Activated CD8-positive, alpha-beta memory T cell treated with anti-CD3 and anti-CD28 coated beads, Interleukin-2, amount 50 U/mL, for 4 hours (primary cell): ENCODE results near the gene GOLT1A.

Source experiments
- DNase-seq: peaks from one replicate; pipeline ENCODE4 v3.0.0-alpha.2; 2020

GOLT1A gene

DNA sequence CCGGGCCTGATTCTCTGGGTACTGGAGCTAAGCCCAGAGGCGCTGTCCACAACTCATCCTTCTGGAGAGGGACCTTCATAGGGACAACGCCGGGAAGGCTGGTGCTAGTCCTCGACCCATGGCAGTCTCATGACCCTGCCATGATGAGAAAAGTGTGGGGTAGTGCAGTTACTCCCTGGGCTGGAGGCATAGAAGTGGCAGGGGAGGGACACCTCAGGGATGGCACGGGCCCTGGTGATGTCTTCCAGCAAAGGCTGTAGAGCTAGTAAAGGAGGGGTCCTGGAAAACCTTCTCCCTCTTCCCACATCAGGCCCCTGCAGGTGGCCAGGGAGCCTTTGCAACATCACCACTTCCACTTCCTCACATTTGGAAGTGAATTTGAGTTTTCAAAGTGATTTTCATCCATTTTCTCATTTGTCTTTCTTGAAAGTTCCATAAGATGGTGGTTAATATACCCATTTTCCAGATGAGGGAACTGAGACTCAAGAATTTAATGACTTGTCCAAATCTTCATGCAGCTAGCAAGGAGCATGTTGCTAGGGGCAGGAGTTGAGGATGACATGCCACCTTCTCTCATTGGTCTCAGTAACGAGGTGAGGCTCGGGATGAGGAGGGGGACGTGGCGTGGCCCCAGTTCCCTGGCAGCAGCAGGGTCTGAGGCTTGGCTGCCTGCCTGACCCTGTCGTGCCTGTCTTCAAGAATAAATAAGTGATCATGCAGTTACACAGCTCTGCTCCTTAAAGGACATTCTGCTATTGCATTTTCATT, 3.3 kb upstream of the GOLT1A start:
- DNase-seq: no peak

DNA sequence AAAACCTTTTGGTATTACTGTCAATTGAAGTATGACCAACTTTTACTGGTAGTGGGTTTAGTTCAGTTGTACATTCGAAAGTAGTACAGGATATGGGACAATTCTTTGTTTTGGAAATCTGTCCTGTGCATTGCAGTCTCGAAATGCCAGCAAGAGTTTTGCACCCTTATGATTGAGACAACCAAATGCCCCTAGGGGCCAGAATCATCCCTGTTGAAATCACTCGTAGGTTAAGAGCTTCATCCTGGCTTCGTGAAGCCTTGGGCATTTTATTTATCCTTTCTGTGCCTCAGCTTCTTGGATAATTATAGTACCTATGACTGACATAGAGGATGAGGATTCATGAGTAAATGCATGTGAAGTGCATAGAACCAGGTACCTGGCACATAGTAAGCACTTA, 2.4 kb upstream of the GOLT1A start:
- DNase-seq: no peak

DNA sequence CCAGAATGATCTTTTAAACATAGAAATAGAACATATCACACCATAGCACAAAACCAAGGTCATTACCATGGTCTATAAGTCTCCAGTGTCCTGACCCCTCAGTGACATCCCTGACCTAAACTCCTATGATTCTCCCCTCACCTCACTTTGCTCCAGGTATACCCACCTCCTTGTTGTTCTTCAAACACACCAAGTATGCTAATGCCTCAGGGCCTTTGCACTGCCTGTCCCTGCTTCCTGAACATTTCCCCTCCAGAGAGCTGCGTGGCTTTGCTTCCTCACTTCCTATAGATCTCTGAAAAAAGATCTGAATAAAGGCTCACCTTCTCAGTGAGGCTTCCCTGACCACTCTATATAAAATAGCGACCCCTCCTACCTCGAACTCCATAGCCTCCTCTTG, 1.1 kb downstream of the GOLT1A start:
- DNase-seq: no peak

DNA sequence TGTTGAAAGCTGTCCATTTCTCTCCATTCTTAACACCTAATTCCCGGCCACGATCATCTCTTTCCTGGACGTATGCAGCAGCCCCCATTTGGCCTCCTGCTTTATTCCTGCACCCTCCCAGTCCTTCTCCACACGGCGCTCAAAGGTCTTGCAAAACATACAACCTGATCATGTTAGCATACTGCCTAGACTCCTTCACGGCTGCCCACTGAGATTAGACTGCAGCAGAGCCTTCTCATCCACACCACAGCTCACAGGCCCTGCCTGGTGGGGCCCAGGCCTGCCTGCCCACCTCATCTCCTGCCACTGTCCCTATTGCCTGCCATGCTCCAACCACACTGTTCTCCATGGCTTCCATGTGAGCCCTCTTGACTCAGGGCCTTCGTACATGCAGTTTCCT, 2.7 kb downstream of the GOLT1A start:
- no peak for DNase-seq

DNA sequence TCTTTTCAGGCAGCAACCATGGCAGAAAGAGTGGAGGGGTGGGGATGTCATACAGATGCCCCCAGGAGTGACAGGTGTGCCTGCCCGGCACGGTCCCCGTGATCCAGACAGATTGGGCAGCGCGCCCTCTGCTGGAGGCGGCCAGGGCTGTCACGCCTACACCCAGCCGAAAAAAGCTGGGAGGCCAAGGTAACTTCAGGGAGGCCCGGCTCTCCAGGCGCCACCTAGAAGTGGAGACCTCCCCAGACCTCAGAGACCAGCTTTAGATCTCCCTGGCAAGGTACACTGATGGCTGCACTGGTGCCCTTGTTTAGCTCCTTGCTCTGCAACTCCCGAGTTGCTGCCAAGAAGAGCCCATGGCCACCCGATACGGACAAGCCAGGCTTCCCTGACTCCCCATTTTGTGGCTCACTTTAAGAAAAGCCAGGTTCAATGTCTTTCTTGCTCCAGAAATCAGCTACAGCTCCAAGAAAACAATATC, 6.6 kb downstream of the GOLT1A start:
- peak; percentile 81 for DNase-seq

DNA sequence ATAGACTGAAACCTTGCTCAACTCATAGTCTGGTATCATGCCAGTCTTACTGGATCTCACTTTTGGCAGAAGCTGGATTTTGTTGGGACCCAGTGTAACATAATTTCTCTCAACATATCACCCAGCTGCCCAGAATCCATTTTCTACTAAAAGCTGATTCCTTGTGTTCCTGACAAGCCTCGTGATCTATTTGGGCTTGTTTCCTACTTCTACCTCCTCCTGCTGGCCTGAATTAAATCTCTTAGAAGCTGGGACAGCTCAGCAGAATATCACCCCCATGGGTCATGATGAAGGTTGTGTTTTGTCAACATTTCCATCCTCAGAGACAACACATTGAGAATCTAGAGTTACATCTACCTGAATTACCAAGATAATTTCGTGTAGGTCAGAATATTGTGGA, 7.7 kb downstream of the GOLT1A start:
- DNase-seq: no peak

DNA sequence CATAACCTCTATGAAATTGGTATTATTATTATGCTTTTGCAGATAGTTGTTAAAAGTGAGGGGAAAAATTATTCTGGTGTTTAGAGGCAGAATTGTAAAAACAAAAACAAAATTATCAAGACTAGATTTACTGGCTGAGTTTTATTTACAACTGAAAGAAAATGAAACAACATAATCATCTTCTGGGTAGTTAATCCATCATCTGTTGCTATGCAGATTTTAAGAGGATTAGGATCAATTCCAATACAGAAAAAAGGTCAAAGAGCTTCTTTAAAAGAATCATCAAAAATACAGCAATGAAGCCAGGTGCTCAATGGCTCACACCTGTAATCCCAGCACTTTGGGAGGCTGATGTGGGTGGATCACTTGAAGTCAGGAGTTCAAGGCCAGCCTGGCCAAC, 8.3 kb downstream of the GOLT1A start:
- DNase-seq: no peak

DNA sequence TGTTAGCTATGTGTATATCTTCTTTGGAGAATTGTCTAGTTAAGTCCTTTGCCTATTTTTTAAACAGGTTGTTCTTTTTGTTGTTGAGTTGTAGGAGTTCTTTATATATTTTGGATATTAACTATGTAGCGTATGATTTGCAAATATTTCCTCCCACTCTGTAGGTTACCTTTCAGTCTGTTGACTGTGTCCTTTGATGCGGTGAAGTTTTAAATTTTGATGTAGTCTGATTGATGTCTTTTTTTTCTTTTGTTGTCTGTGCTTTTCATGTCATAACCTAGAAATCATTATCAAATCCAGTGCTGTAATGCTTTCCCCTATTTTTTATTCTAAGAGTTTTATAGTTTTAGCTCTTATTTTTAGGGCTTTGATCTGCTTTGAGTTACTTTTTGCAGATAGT, 8.8 kb downstream of the GOLT1A start:
- no peak for DNase-seq

DNA sequence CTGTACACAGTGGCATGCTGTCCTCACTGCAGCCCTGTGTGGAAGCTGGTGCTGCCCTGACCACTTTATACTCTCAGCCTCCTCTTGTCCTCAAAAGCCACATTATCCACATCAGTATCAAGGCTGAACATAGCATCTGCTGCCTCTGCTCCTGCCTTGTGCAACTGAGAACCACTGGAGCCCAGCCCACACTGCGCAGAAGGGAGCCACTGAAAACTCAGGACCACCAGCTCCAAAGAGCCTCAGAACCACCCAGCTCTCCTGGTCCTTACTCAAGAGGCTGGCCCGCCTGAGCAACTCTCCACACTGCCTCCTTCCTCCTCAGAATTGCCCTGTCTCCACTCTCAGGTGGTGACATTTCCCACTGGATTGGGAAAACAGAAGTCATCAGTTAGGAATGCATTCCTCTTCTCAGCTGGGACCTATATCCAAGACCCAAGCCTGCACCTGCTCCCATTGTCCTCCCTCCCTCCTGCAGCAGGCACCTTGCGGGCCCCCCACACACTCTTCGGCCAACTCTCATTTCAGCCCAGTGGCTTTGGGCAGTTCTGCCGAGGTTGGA, 10.5 kb downstream of the GOLT1A start:
- DNase-seq: no peak

DNA sequence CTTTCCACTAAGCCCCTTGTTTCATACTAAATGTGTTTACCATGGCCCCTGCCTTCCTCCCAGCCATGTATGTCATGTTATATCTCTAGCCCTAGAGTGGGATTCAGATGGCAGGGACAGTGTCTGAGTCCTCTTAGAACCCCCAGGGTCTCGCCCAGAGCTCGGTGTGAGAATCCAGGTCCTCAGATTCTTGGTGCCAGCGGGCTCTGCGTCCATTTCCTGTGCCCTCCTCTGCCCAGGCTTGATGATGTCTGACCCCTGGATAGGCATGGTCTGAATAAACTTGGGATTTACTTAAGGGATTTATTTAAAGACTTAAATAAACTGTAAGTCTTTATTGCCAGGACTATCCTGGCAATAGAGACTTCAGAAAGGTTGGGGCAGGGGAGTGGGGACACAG, 11.3 kb downstream of the GOLT1A start:
- no peak for DNase-seq

DNA sequence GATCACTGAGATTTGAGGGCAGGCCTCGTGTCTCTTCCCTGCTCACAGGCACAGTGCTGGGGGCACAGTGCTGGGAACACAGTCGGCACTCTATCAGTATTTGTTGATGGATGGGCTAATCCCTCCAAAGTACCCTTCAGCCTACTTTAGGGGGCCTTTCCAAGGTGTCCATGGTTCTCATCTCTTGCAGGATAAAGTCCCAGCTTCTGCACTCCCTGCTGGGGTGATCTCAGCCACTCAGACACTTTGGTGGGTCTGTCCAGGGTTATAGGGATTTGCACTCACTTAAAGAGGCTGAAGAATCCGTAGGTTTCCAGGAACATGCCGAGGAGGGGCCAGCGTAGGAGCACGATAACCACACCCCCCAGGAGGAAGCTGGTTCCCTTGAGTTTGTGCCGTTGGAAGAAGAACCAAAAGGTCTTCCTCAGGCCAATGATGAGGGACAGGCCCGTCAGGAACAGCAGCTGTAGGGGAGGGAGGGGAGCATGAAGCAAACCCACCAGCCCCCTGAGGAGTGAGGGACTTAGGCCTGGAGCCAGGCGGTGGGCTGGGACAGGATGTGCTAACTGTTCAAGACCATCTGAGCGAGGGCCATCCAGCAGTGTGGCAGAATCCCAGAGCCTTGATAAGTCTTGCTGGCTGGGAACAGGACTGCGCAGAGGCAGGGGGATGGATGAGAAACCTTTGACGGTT, 12.3 kb downstream of the GOLT1A start:
- no peak for DNase-seq

DNA sequence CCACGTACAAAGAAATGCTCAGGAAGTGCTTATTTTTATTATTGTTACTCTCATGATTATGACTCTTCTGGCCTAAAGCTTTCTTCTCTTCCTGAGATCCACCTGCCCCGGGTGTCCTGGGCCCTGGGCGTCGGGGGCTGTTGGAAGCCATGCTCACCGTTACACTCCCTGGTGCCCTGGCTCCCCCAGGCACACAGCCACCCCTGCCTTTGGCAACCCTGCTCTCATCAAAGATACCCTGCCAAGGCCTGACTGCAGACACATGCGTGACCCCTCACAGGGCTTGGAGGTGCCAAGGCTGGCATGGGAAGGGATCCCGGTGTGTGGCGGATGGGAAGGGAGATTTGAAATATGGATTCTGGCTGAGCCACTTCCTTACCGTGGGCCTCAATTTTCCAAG, 14.2 kb downstream of the GOLT1A start:
- DNase-seq: no peak

DNA sequence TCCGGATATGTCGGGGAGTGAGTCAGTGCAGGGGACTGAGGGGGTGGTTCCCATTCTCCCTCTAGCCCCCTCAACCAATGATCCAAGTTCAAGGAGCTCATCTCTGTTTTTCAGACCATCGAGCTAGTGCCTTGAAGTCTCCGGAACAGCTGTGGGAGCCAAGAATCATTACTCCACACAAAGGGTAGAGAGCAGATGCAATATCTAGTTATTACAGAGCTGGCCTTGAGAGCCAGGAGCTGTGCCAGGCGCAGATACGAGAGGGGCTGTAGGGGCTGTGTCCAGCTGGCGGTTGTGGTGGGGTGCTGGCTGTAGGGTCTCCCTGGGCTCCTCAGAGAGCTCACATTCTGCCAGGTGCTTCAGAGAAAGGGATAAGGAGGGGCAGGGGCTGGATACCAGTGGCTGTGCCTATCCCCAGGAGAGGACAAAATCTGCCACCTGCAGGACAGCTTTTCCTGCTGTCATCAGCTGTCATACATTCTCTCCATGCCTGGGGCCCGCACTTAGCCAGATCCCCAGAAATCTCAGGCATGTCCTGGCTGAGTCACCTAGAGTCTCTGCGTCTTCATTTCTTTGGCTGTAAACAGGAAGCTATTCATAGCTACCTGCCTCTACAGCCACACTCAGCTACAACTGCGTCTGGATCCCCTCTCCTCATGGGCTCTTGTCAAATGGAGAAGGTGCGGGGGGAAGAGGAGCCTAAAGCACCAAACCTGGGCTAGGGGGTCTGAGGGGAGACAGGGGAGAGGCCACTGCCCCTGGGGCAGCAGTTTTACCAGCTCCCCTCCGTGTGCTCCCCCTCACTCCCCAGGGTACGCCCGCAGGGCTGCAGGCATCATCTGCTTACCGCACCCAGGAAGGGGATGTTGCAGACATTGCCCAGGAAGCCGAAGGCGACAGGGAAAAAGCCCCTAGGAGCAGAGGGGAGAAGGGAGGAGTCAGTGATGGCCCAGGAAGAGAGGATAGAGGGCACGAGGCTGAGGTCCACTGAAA, 15.1 kb downstream of the GOLT1A start:
- DNase-seq: no peak

DNA sequence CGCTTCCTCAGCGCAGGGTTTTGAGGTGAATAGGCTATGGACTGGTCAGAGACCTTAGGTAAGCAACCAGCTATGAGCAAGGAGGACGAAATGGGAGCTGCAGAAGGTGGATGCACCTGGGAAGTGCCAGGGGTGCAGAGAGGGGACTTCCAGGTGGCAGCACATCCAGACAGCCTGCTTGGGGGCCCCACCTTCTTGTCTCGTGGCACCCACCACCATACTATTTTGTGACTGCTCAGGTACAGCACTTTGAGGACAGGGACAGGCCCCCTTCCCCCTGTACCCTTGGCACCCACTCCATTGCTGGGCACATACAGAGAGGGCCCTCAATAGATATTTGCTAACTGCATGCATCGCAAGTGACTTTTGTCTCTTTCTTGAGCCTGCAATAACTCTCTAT, 16.7 kb downstream of the GOLT1A start:
- no peak for DNase-seq

DNA sequence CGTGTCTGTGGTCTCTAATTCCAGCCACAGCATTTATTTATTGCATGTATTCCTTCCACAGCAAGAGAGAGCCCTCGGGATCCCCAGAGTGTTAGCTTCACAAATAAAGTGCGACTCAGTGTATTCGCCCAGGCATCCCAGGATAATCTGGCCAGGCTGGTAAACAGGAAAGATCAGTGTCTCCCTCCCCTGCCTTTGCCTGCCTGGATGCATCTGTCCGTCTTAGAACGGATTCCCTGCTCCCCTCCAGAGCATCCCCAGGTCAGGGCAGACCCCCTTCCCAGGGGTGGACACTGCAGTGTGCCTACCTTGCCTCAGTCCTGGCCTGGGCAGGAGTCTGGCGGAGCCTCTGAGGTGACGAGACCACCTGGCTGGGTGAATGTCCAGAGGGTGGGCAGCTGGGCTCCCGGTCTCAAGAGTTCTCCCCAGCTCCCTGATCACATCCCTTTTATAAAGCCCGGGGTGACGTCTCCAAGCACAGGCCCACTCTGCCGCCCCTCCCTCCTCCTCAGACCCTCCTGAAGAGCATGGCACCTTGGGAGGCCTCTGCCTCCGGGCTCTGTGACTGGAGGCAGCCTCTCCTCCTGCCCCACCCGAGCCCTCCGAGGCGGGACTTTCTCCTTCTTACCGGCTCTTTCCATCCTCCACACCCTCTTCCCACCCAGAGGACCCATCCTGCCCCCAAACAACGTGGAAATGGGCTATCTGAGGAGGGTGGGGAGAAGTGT, 17.6 kb downstream of the GOLT1A start, which contains the start of gene KISS1:
TSS of gene KISS1 (minus strand) at position 424 of the 728 bp plus-strand sequence. CDS start 3,615 bp downstream, outside the sequence.
- DNase-seq: no peak

DNA sequence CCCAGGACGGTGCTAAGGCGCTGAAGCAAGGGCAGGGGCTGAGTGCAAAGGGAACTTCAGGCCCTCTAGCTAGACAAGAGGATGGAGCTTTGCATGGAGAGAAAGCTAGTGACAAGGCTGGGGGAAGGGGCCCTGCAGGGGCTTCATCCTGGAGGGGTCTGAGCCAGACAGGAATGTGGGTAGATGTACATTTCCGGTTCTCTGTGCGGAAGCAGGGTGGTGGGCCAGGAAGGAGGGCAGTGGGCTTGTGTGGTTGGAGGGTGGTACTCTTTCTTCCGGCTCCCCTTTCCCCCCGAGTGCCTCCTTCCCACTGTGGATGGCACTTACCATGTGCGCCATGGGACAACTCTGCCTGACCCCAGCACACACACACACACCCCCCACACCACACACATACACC, 19.0 kb downstream of the GOLT1A start:
- DNase-seq: no peak

DNA sequence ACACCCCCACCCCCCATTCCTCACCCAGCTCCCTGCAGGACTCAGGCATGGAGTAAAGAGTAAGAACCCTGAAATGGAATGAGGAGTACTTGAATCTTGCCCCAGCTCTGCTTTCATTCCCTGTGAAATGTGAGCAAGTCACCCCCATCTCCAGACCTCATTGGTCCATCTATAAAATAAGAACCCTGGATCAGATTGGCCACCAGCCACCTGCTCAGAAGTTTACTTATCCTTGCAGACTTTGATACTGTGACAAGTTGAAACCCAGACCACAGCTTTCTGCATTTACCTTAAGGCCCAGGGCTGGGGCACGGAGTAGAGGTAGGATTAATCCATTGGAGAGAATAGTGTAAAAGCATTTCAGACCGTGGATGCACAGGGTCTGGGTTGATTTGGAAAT, 19.7 kb downstream of the GOLT1A start:
- no peak for DNase-seq

DNA sequence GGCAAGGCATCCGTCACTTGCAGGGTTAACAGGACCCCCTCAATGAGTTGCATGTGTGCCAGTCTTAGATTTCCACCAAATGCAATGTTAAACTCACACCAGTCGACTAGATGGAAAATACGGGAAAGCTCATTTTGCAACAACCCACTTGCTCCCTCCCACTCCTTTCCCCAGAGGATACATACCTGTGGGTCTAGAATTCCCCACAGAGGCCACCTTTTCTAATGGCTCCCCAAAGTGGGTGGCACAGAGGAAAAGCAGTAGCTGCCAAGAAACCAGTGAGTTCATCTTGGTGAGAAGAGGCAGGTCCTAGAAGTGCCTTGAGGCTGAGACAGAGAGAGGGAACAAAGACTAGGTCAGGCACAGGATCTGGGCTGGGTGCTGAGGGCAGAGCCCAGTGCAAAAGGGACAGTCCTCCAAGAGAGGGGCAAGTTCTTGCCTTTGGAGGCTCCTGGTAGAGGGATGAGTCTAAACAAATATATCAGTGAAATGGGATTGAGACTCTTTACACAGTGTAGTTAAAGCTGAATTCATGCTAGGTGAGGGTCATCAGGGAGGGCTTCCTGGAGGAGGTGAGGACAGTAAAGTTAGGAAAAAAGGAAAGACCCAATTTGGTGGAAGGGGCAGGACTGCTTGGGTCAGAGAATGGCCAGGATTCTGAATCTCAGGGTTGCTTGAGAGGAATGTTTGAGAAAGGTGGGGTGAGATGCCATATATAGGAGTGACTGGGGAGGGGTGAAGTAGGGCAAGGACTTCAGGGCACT, 21.0 kb downstream of the GOLT1A start:
- DNase-seq: no peak

DNA sequence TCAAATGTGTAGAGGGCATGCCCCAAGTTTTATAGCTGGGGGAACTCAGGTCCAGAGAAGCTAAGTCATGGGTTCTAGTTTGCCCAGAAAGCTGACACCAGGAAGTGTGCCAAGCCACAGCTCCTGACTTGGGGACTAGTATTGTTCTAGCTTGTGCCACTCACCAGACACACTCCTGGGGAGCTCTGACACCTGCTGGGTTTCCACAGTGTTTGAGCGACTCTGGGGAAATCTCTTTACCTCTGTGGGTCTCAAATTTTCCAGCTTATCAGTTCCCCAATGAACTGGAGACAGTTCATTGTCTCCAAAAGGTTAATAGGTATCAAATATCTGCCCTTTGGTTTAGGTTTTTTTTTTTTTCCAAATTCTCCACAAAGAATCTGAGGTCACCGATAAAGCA, 21.7 kb downstream of the GOLT1A start:
- DNase-seq: no peak

DNA sequence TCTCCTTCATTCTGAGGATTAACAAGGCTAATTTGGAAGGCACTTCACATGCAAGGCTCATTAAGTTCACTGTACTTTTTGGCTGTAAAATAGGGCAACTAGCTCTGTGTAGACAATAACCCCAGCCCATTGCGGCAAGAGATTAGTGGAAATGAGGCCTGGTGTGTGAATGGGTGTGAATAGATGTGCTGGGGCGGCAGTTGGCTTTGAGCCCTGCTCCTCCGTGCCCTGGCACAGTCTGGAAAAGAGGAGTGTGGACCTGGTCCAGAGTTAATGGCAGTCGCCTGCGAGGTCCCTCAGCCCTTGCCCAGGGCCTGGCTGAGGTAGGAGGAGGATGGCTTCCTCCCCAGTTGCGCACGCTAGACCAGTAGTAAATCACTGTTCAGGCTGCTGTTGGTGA, 22.3 kb downstream of the GOLT1A start:
- DNase-seq: no peak
